ENCODE measurements around the gene LRIG1. TPM values are rescaled to one million over a fixed set of nuclear protein-coding genes. Genes with fewer than 3 reads are reported as not detected.

Gene LRIG1
- total RNA-seq, 3 donors from 2014 or later: 72.1 to 180 (median 75.3) TPM

GRCh38 chr3:66362541-66362941, 138.3 kb downstream of the LRIG1 start:
- TF ChIP-seq CTCF (IDR thresholded peaks at IDR 0.05): no peak
- Histone ChIP-seq H3K4me3 (no peak overlapping the region), H3K36me3 (ENCODE audit: low read depth) (no peaks in the 10 kb centered on the region), H3K4me1 (ENCODE audit: low read depth) (no peaks in the 10 kb centered on the region), H3K9me3 (no peaks in the 10 kb centered on the region)
- no peak for ATAC-seq
- no peak for DNase-seq
- intact Hi-C loops (cut with DNase I, micrococcal nuclease): no loop called here

GRCh38 chr3:66361356-66361755, 139.5 kb downstream of the LRIG1 start:
- Histone ChIP-seq H3K9me3 (no peaks in the 10 kb centered on the region), H3K4me1 (ENCODE audit: low read depth) (no peaks in the 10 kb centered on the region), H3K4me3 (no peak overlapping the region), H3K36me3 (ENCODE audit: low read depth) (no peaks in the 10 kb centered on the region)
- ATAC-seq (no peak), DNase-seq (no peak)
- intact Hi-C loops (cut with DNase I, micrococcal nuclease): no loop called here
- TF ChIP-seq CTCF (IDR thresholded peaks at IDR 0.05): no peak

DNA sequence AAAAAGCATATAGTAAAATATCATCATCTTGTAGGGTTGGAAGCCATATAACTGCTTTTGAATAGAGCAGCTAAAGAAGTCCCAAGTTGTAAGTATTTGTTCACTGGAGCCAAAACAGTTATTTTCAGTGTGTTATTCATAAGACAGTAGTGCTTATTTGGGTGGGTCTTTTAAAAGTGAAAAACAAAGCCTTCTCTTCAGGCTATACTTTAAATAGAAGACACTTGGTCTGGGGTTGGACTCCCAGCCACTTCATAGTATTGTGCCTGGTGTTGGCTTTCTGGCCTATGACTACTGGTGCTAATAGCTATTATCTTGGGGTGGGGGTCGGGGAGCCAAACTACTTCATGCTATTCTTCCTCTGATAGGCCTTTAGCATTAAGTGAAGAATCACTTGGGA, 144.8 kb downstream of the LRIG1 start:
- no peaks in the 10 kb centered on the region for H3K9me3 ChIP-seq
- intact Hi-C loops (cut with DNase I, micrococcal nuclease): no loop called here
- TF ChIP-seq CTCF (IDR thresholded peaks at IDR 0.05): no peak
- ATAC-seq: no peak
- DNase-seq: no peak
- no peaks in the 10 kb centered on the region for H3K36me3 ChIP-seq (ENCODE audit: low read depth)
- no peak overlapping the region for H3K4me3 ChIP-seq
- no peaks in the 10 kb centered on the region for H3K4me1 ChIP-seq (ENCODE audit: low read depth)

DNA sequence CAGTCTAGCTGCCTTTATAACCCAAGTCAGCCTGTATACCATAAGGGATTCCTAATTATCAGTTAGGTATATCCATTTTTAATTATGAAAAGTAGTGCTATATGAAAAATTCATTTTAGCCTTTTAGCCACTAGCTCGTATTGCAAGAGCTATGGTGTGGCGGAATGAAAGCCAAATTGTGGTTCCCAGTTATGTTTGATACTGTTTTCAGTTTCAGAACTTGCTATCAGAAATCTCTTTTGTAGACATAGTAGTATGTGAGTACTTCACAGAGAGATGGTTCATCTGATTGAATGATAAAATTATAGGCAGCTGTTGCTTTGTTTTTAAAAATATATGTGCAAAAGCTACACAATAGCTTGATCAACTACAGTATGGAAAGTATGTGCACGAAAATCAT, 145.4 kb downstream of the LRIG1 start:
- no peak for TF ChIP-seq CTCF (IDR thresholded peaks at IDR 0.05)
- intact Hi-C loops (cut with DNase I, micrococcal nuclease): no loop called here

DNA sequence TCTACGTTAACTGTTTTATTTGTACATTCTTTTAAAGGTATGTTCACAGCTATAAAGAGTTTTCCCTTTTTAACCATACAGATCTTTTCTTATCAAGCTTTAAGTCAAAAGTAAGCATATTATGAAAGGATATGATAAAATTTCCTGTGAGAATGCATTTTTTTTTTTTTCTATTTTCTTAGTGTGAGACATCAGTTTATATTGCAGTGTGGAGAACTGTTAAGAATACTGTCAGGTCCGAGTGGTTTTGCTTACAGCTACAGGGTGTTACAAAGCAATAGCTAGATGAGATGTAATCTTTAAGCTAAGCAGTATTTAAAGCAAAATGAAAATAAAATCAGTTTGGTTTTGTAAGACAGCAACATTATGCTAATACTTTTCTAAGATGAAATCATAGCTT, 146.8 kb downstream of the LRIG1 start:
- TF ChIP-seq CTCF (IDR thresholded peaks at IDR 0.05): no peak
- H3K4me3 ChIP-seq: no peak overlapping the region
- H3K4me1 ChIP-seq (ENCODE audit: low read depth): no peaks in the 10 kb centered on the region
- H3K9me3 ChIP-seq: no peaks in the 10 kb centered on the region
- H3K36me3 ChIP-seq (ENCODE audit: low read depth): no peaks in the 10 kb centered on the region
- ATAC-seq (no peak), DNase-seq (no peak)
- intact Hi-C loops (cut with DNase I, micrococcal nuclease): no loop called here

More for the DNA sequence above, 145.4 kb downstream of the LRIG1 start:
- DNase-seq: no peak
- no peak for ATAC-seq
- Histone ChIP-seq H3K9me3 (no peaks in the 10 kb centered on the region), H3K4me1 (ENCODE audit: low read depth) (no peaks in the 10 kb centered on the region), H3K36me3 (ENCODE audit: low read depth) (no peaks in the 10 kb centered on the region), H3K4me3 (no peak overlapping the region)

DNA sequence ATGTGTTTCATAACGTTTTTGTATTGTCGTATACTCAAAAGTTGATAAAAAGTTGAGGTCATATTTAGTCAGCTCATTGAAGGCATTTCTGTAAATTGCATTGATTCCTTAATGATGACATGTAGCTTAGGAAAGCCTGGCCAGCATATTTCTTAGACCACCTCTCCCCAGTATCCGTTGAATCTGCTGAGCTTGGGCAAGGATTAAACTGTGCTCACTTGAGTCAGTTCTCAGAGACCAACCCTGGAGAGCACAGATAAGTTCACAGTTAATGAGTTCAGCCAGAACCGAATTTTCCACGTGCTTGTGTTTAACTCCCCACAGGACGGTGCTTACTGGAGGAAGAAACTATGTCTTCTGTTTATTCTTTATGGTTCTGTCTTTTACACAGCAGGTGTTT, 147.3 kb downstream of the LRIG1 start:
- intact Hi-C loops (cut with DNase I, micrococcal nuclease): no loop called here
- no peaks in the 10 kb centered on the region for H3K36me3 ChIP-seq (ENCODE audit: low read depth)
- H3K9me3 ChIP-seq: no peaks in the 10 kb centered on the region
- H3K4me3 ChIP-seq: no peak overlapping the region
- peak; percentile 43 for ATAC-seq
- no peak for TF ChIP-seq CTCF (IDR thresholded peaks at IDR 0.05)
- no peaks in the 10 kb centered on the region for H3K4me1 ChIP-seq (ENCODE audit: low read depth)
- no peak for DNase-seq
